HG03103 (cell line): ENCODE measurements around the gene SIM2.

Experiments used
- ATAC-seq: cut with Tn5 transposase; IDR thresholded peaks from one replicate; pipeline ENCODE4 v1.9.1; 2021; ENCODE audit warnings: low read depth; ENCODE audit not compliant: unreplicated experiment

The SIM2 gene

GRCh38 chr21:36756527-36756926 lies 57.6 kb downstream of the SIM2 start:
- no peak for ATAC-seq

DNA sequence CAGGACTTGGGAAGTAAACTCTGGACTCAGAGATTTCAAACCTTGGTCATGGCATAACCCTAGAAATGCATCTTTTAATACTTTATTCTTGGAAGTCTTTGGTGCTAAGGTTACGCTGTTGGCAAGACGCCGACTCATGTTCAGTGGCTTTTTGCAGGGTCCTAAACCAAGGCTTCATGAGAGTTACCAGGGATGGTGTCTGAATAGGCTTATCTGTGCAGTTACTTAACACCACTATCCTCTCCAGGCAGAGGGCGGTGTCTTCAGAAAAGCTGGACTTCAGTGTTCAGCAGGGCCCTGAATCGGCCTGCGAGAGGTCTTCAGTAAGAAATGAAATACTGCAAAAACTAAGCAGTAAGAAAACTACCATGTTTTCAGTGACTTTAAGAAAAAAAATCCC lies 58.3 kb downstream of the SIM2 start:
- no peak for ATAC-seq

GRCh38 chr21:36759348-36760083 lies 60.6 kb downstream of the SIM2 start:
- no peak for ATAC-seq

GRCh38 chr21:36761685-36762084 lies 62.8 kb downstream of the SIM2 start:
- no peak for ATAC-seq

DNA sequence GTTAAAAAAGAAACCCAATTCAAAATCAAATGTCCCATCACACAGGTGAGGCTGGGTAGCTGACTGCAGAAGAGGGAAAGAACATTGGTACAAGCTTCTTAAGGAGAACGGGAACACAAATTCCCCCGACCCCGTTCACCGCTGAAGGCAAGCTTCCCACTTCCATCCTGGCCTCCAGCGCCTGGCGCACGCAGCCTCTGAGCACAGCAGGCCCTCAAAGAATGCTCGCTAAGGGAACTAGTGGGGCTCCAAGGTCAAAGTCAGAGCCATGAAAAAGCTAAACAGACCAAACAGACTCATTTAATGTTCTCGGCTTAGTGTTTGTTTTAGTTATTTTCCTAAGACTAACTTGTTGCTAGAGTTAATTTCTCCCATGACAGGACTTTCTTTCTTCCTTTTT lies 63.7 kb downstream of the SIM2 start:
- no peak for ATAC-seq

DNA sequence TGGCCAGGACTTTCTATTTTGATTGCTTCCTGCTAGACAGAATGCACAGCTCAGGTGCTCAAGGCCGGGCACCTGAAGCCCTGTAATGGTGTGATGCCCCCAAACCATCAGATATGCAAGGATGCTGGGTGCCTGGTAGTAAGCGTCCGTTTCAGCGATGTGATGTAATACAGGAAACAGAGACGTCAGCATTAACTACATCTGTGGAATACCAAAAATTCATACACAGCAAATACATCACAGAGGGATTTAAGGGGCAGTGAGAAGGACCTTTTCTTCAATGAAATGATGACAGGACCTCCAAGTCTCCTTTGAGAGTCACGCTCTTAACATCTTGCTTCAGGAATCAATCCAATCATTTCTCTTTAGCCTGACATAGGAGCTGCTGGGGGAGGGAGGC lies 64.4 kb downstream of the SIM2 start:
- ATAC-seq, result no peak

GRCh38 chr21:36765229-36765628 lies 66.3 kb downstream of the SIM2 start:
- no peak for ATAC-seq

DNA sequence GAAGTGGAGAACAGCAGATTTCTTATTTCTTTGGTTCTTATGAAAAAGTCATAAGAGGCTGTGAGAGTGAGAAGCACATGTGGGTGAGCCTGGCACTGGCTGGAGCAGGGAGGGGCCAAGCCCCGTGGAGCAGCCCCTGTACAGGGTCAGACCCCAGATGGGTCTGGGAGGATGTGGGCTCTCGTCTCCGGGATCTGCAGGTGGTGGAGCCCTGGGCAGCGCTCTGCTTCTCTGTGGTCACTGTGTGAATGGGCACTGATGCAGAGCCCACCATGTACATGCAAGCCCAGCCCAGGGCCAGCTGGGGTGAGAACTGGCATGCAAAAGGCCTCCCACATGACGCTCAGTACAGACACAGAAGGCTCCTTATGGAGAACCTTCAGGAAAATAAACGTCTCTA lies 67.6 kb downstream of the SIM2 start:
- no peak for ATAC-seq

- no peak for ATAC-seq
Observed at GRCh38 chr21:36767096-36767495, 68.2 kb downstream of the SIM2 start.

GRCh38 chr21:36768496-36768895 lies 69.6 kb downstream of the SIM2 start:
- ATAC-seq, result no peak

- ATAC-seq, result no peak
Observed at GRCh38 chr21:36769051-36769839, 70.3 kb downstream of the SIM2 start.

DNA sequence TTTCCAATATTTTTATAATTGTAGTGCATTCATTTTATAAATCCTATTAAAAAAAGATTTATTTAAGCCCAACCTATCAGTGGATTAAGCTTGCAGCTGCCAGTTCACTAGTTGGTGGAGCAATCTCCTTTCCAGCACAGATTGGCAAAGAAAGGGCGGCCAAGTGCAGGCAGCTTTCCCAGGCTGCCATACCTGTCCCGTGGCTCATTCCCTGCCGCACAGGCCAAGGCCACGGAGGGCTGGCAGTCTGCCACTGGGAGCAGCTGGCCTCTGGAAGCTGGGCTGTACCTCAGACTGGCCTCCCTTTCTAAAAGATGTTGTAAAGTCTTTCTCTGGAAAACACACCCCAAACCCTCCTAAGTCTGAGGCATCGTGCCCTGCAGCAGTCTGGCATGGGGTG lies 74.2 kb downstream of the SIM2 start:
- no peak for ATAC-seq

- ATAC-seq, result no peak
Observed at GRCh38 chr21:36773995-36774394, 75.1 kb downstream of the SIM2 start.

- no peak for ATAC-seq
Observed at GRCh38 chr21:36776981-36777617, 78.2 kb downstream of the SIM2 start.

GRCh38 chr21:36780861-36781260 lies 81.9 kb downstream of the SIM2 start:
- no peak for ATAC-seq

GRCh38 chr21:36783612-36784374 lies 84.9 kb downstream of the SIM2 start:
- ATAC-seq, result no peak

GRCh38 chr21:36784947-36785346 lies 86.0 kb downstream of the SIM2 start:
- no peak for ATAC-seq

- ATAC-seq, result no peak
Observed at GRCh38 chr21:36785615-36786014, 86.7 kb downstream of the SIM2 start.

DNA sequence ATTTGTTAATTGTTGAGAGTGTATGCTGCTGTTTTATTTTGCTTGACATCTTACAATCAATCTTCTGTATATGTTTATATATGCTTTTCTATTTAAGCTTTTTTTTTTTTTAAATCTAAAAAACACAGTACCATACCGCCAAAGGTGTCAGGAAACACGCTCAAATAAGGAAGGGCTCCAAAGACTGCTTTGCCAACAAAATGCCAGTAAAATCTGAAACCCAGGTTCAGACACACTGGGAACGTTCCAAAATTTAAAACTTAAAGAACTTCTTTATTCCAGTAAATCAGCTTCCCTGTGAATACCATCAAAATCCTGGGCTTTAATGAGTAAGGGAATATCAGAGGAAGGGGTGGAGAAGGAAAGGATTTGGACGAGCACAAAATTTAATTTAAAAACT lies 87.3 kb downstream of the SIM2 start:
- no peak for ATAC-seq

DNA sequence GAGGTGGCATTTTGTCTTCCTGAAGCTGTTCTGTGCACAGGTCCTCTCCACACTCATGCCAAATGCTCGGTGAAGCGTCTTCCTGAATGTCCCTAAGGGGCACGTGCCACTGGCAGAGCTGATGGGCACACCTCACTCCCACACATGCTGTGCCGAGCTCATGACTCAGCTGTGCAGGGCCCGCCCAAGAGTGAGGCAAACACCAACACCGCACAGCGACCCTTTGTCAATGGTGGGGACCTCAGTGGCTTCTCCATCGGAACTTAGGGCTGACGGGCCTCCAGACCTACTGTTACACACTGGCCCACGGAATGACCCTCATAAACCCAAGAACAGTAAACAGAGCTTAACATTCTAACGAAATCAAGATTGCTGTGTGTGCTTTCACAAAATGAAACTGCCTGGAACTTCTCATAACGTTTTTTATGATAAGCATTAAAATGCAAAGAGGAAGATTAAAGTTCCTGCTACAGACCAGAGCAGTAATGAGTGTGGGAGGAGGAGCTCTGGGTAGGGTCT lies 89.3 kb downstream of the SIM2 start:
- ATAC-seq, result no peak

DNA sequence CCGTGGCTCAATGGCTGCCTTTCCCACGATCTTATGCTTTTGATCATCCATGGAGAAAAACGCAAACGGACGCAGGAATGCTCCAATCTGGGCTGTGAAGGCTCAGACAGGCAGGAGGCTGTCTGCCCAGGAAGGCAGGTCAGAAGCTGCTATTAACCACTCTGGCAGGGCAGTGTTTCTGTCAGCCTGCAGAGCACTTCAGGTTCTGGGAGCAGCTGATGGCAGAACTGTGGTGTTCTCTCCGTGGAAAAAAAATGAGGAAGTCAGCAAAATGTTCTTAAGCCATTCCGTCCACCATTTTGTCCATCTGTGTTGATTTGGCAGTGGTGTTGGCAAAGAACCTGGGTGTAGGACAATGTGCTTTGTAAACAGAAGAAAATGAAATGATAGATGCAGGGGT lies 91.7 kb downstream of the SIM2 start:
- no peak for ATAC-seq
